GM23248 (cell line): Measurements from ENCODE around the gene SELENOO.

Source experiments
- EZH2 ChIP-seq: fragments of 200-600 bp; sonication (generic); IDR thresholded peaks from 2 replicates; pipeline ENCODE4 v1.6.1; 2018; ENCODE audit warnings: antibody characterized with exemption, mild to moderate bottlenecking; ENCODE audit not compliant: insufficient read depth, poor library complexity, severe bottlenecking
- EZH2phosphoT487 ChIP-seq: fragments of 200-600 bp; sonication (generic); IDR thresholded peaks from 2 replicates; pipeline ENCODE4 v1.6.1; 2018; ENCODE audit warnings: antibody characterized with exemption, moderate library complexity, mild to moderate bottlenecking, low read depth; ENCODE audit not compliant: insufficient read depth

GRCh38 chr22:50205781-50206569, 5.2 kb downstream of the SELENOO start:
- TF ChIP-seq EZH2 (no peak), EZH2phosphoT487 (no peak)
